Activated naive CD8-positive, alpha-beta T cell (primary cell): ENCODE data around the gene CCDC116.
"Not testable (repeated sequence)": the region's sequence is repeated elsewhere in the genome, so short reads cannot be mapped to it uniquely, and the experiment has no call there.

ENCODE experiments used
- H3K27ac Mint-ChIP-seq: one replicate; pipeline ENCODE4 v1.8.0; 2021; ENCODE audit warnings: mixed read lengths
- H3K27me3 Mint-ChIP-seq: one replicate; pipeline ENCODE4 v1.8.0; 2021; ENCODE audit warnings: mixed read lengths
- H3K36me3 Mint-ChIP-seq: one replicate; pipeline ENCODE4 v1.8.0; 2021; ENCODE audit warnings: mixed read lengths
- H3K4me1 Mint-ChIP-seq: one replicate; pipeline ENCODE4 v1.8.0; 2021; ENCODE audit warnings: low read depth, mixed read lengths
- H3K4me3 Mint-ChIP-seq: one replicate; pipeline ENCODE4 v1.8.0; 2021; ENCODE audit warnings: mild to moderate bottlenecking, mixed read lengths
- H3K9me3 Mint-ChIP-seq: one replicate; pipeline ENCODE4 v1.8.0; 2021; ENCODE audit warnings: low read depth, mixed read lengths

The CCDC116 gene, protein sequence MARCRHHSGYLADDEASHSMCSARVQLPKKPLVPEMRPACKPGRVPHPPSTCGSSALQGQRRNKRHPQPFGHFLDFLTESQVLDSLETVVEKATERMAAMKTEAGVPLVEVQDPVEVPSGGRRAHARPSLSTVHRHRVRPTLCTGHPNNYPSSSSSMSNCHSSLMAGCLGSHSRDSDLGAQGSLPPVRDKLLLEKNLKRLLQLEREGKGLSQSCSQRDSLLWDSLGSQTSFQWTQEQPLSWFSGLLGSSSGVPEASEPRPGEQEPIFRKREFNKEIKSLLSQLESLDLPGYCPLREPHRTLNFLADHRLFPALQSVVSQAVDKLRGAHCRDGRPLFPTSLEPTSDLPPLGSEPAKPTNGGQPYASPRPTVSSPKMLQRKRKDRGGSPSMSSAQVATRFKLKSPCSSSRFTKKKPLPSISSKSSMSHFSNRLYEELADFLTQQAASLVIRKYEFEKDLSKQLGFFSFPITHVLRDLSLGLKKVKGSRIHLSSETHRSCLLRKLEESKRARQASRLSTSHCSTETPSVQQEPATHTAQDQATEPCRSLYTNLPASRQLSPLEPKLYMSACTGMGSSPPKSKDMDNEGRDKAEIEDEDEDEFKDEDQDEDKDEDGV

DNA sequence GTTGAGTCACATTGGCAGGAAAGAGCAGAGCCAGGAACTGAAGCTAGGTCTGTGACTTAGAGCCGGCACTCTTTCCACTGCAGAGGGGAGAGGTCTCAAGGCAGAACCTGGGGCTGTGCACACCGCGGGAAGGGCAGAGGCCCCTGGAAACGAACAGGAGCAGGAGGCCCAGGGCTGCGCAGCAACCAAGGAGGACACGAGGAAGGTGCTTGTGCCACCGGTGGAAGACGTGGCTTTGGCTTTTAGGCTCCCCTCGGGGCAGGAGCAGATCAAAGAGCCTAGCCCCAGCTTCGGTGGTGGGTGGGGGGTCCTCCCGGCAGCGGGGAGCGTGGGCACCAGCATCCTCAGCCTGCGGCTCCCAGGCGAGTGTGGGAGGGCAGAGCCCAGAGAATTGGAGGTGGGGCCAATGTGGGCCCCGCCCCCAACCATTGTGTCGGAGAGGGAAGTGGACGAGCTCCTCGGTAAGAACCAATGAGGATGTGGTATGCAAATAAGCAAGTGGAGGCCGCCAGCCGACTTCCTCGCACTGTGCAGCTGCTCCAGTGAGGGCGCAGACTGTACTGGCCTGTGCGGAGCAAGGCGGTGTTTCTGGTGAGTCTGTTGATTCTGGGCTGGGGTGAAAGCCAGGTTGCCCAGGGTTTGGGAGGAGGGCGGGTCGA is at the start of gene CCDC116:
CCDC116 (plus strand) TSS at position 524 of the 659 bp plus-strand sequence. CDS start 422 bp downstream, outside the sequence.
- Mint-ChIP-seq H3K9me3 (no peaks in the 10 kb centered on the region), H3K36me3 (peaks cover 4% of the 10 kb centered on the region), H3K27ac (peak within 1 kb of the TSS; percentile 34), H3K27me3 (no peaks in the 10 kb centered on the region), H3K4me3 (no peak within 1 kb of the TSS), H3K4me1 (peaks cover 25% of the 10 kb centered on the region)

- H3K27me3 Mint-ChIP-seq = no peaks in the 10 kb centered on the region
- no peaks in the 10 kb centered on the region for H3K9me3 Mint-ChIP-seq
- peaks cover 53% of the 10 kb centered on the region for H3K4me1 Mint-ChIP-seq
- H3K27ac Mint-ChIP-seq = peak overlapping the region; percentile 75
- H3K4me3 Mint-ChIP-seq = peak overlapping the region; percentile 70
- H3K36me3 Mint-ChIP-seq = no peaks in the 10 kb centered on the region
Observed at GRCh38 chr22:21582801-21583740, 49.5 kb upstream of the CCDC116 start.

DNA sequence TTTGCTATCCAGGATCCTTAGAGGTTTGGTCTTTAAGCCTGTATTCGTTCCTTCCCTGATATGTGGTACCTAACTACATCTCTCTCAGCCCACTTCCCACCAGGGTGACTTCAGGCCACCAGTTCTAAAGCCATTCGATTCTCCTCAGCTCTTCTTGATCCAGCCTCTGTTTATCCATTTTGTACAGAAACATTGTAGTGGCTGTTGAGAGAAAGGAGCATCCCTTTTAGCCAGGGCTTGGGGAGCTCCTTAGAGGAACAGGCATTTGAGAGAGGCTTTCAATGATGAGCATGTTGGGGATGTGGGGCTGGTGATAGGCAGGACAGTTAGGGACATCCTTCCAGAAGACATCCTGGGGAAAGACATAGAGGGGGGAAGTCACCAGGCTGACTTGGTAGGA is 47.2 kb upstream of the CCDC116 start:
- H3K27ac Mint-ChIP-seq = no peak overlapping the region
- H3K4me3 Mint-ChIP-seq = no peak overlapping the region
- no peaks in the 10 kb centered on the region for H3K27me3 Mint-ChIP-seq
- no peaks in the 10 kb centered on the region for H3K9me3 Mint-ChIP-seq
- peaks cover 3% of the 10 kb centered on the region for H3K36me3 Mint-ChIP-seq
- H3K4me1 Mint-ChIP-seq = peaks cover 46% of the 10 kb centered on the region

- Mint-ChIP-seq H3K27ac (peak overlapping the region; percentile 92), H3K27me3 (no peaks in the 10 kb centered on the region)
Observed at GRCh38 chr22:21587803-21588611, 44.6 kb upstream of the CCDC116 start.

GRCh38 chr22:21589396-21589795 is 43.2 kb upstream of the CCDC116 start:
- Mint-ChIP-seq H3K27ac (peak overlapping the region; percentile 79), H3K36me3 (peaks cover 13% of the 10 kb centered on the region), H3K4me3 (no peak overlapping the region), H3K27me3 (no peaks in the 10 kb centered on the region), H3K4me1 (peaks cover 60% of the 10 kb centered on the region), H3K9me3 (no peaks in the 10 kb centered on the region)

More at GRCh38 chr22:21587803-21588611, 44.6 kb upstream of the CCDC116 start:
- Mint-ChIP-seq H3K4me3 (peak overlapping the region; percentile 51), H3K36me3 (peaks cover 3% of the 10 kb centered on the region), H3K4me1 (peaks cover 53% of the 10 kb centered on the region), H3K9me3 (no peaks in the 10 kb centered on the region)

- H3K27me3 Mint-ChIP-seq = no peaks in the 10 kb centered on the region
- peak overlapping the region; percentile 76 for H3K27ac Mint-ChIP-seq
- no peaks in the 10 kb centered on the region for H3K9me3 Mint-ChIP-seq
- peaks cover 19% of the 10 kb centered on the region for H3K36me3 Mint-ChIP-seq
- no peak overlapping the region for H3K4me3 Mint-ChIP-seq
- peaks cover 61% of the 10 kb centered on the region for H3K4me1 Mint-ChIP-seq
Observed at GRCh38 chr22:21590809-21591641, 41.5 kb upstream of the CCDC116 start.

GRCh38 chr22:21591695-21592094 is 40.9 kb upstream of the CCDC116 start:
- peaks cover 20% of the 10 kb centered on the region for H3K36me3 Mint-ChIP-seq

GRCh38 chr22:21592422-21592821 is 40.1 kb upstream of the CCDC116 start:
- Mint-ChIP-seq H3K36me3 (peaks cover 21% of the 10 kb centered on the region), H3K9me3 (no peaks in the 10 kb centered on the region), H3K27ac (no peak overlapping the region), H3K27me3 (no peaks in the 10 kb centered on the region), H3K4me1 (peaks cover 60% of the 10 kb centered on the region), H3K4me3 (no peak overlapping the region)

More at GRCh38 chr22:21591695-21592094, 40.9 kb upstream of the CCDC116 start:
- Mint-ChIP-seq H3K4me3 (no peak overlapping the region), H3K4me1 (peaks cover 60% of the 10 kb centered on the region), H3K27me3 (no peaks in the 10 kb centered on the region), H3K27ac (peak overlapping the region; percentile 34), H3K9me3 (no peaks in the 10 kb centered on the region)

DNA sequence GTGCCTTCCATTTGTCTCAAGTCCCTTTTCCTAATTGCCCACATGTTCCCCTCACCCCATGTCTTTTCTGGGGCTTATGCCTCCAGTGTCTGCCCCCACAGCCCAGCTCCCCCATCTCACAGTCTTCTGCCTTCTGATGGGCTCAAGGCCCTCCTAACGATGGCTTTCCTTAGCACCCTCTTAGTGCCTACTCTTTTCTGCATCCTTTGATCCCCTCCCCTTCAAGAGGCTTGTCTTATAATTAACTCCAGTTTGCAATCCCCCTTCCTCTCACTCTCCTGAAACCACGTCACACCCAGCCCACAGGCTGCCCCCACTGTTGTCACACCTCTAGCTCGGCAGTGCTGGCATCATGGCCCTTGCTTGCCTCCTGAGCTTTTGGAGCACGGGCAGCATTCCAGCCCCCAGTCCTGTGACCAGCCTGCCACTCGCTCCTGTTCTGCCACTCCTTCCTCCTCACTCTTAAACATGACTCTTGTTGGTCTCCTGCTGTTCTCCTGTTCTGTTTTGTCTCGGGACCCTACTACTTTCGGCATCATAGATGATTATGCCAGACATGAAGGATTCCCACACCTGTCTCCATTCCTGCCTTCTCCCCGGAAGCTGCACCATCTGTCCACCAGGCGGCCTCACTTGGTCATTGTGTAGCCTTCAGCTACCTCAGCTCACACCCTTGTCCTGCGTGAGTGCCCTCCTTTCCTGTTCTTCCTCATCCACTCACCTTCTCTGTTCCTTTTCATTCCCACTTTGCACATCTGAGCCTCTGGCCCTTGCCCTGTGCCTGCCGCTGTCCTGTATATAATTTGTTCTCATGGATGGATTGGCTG is 38.9 kb upstream of the CCDC116 start:
- H3K27me3 Mint-ChIP-seq = no peaks in the 10 kb centered on the region
- no peaks in the 10 kb centered on the region for H3K9me3 Mint-ChIP-seq
- H3K4me1 Mint-ChIP-seq = peaks cover 56% of the 10 kb centered on the region
- peaks cover 21% of the 10 kb centered on the region for H3K36me3 Mint-ChIP-seq
- no peak overlapping the region for H3K4me3 Mint-ChIP-seq
- peak overlapping the region; percentile 52 for H3K27ac Mint-ChIP-seq

GRCh38 chr22:21594865-21595452 is 37.6 kb upstream of the CCDC116 start:
- no peaks in the 10 kb centered on the region for H3K9me3 Mint-ChIP-seq
- H3K4me1 Mint-ChIP-seq = peaks cover 58% of the 10 kb centered on the region
- no peak overlapping the region for H3K4me3 Mint-ChIP-seq

DNA sequence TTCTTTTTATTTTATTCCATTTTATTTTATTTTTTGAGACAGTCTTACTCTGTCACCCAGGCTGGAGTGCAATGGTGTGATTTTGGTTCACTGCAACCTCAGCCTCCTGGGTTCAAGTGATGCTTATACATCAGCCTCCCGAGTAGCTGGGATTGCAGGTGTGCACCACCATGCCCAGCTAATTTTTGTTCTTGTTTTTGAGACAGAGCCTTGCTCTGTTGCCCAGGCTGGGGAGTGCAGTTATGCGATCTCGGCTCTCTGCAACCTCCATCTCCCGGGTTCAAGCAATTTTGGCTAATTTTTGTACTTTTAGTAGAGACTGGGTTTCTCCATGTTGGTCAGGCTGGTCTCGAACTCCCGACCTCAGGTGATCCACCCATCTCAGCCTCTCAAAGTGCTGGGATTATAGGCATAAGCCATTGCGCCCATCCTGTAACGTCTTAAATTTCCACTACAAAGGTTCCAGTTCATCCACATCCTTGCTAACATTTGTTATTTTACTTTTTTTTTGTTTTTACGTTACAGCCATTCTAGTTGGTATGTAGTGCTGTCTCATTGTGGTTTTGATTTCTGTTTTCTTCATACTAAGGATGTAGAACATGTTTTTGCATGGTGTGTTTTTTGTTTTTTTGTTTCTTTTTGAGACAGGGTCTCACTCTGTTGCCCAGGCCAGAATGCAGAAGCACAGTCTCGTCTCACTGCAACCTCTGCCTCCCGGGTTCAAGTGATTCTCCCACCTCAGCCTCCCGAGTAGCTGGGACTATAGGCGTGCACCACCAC is 36.0 kb upstream of the CCDC116 start:
- not testable (repeated sequence) for H3K27me3 Mint-ChIP-seq, H3K9me3 Mint-ChIP-seq, H3K4me3 Mint-ChIP-seq
- H3K27ac Mint-ChIP-seq = peak overlapping the region; percentile 22
- H3K4me1 Mint-ChIP-seq = peaks cover 50% of the 10 kb centered on the region
- peaks cover 18% of the 10 kb centered on the region for H3K36me3 Mint-ChIP-seq

More at GRCh38 chr22:21594865-21595452, 37.6 kb upstream of the CCDC116 start:
- peak overlapping the region; percentile 5 for H3K27ac Mint-ChIP-seq
- peaks cover 18% of the 10 kb centered on the region for H3K36me3 Mint-ChIP-seq
- no peaks in the 10 kb centered on the region for H3K27me3 Mint-ChIP-seq
